GM21717 (cell line): ENCODE results near the gene TVP23C.
A peak's percentile ranks its signal among the peaks of the same experiment; 100 is the strongest.
"Not testable (repeated sequence)": the region's sequence is repeated elsewhere in the genome, so short reads cannot be mapped to it uniquely, and the experiment has no call there.

Experiments
- ATAC-seq: cut with Tn5 transposase; IDR thresholded peaks from one replicate; pipeline ENCODE4 v1.9.1; 2021; ENCODE audit warnings: mild to moderate bottlenecking, moderate library complexity; ENCODE audit not compliant: unreplicated experiment

The TVP23C gene

DNA sequence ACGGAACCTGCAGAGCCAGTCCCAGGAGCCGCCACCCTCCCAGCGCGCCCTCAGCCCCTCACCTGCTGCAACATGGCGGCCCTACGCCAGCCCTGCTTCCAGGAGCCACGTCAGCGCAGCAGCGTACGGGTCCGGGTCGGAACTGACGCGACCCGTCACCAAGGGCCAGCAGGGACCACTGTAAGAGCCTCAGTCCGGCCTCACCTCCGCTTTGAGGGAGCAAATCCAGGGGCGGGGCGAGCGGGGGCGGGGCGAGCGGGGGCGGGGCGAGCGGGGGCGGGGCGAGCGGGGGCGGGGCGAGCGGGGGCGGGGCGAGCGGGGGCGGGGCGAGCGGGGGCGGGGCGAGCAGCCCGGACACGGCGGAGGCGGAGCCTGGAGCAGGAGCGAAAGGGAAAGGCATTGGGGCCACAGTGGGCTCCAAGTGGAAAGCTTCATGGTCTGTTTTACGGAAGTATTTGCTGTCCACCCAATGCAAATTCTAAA, at the start of gene TVP23C:
TVP23C (minus strand) TSS at position 109 of the 483 bp plus-strand sequence; CDS start at position 74, 35 bp downstream.
- ATAC-seq, result peak; percentile 79

DNA sequence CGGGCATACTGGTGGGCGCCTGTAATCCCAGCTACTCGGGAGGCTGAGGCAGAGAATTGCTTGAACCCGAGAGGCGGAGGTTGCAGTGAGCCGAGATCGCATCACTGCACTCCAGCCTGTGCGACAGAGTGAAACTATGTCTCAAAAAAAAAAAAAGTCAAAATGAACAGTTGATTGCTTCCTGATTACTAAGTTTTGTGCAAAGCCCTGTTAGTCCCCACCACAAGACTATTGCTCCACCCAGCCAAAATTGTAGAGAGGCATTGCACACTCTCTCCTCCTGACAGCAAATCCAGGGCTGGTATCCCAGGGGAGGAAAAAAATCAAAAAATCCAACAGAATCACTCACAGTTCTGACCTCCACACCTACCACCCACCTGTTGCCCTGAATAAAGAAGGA, 29.7 kb upstream of the TVP23C start:
- ATAC-seq, result not testable (repeated sequence)

- not testable (repeated sequence) for ATAC-seq
Measured at GRCh38 chr17:15591986-15592385, 28.7 kb upstream of the TVP23C start.

- ATAC-seq, result not testable (repeated sequence)
Measured at GRCh38 chr17:15590844-15591243, 27.6 kb upstream of the TVP23C start.

GRCh38 chr17:15589544-15590536, 26.6 kb upstream of the TVP23C start:
- not testable (repeated sequence) for ATAC-seq

DNA sequence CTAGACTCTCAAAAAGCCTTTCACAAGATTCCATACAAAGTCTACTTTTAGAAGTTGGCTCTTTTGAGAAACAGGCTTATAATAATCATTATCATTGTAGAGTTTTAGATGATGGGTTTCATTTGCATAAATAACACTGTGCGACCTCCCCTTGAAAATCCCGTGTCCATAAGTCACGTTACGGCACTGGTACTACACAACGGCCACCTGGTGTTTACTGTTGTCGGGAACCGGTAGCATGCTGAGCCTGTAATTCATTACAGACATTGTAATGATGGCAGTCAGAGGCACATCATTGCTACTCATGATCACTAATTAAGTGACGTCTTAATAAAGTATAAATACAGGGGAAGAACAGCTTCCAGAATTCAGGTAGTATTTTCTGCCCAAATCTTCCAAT, 24.7 kb upstream of the TVP23C start:
- ATAC-seq, result not testable (repeated sequence)

GRCh38 chr17:15583313-15583712, 20.0 kb upstream of the TVP23C start:
- ATAC-seq, result not testable (repeated sequence)

- not testable (repeated sequence) for ATAC-seq
Measured at GRCh38 chr17:15581462-15581861, 18.2 kb upstream of the TVP23C start.

DNA sequence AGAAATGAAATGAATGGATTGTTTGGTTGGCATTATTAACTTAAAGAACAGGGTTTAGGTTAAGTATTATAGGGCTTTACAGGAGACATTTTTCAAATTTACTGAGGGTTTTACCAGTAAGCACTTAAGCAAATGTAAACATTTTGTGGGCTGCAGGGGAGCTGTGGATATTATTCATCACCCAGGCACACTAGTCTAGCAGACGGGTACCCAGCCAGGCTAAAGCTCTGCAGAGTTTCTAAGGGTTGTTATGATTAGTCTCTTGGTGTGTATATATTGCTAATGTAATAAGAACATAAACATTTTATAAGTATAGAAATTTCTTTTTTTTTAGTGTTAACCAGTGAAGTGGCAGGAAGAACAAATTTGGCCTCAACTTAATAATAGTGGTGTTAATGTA, 13.6 kb upstream of the TVP23C start:
- ATAC-seq, result not testable (repeated sequence)

- not testable (repeated sequence) for ATAC-seq
Measured at GRCh38 chr17:15574660-15575059, 11.4 kb upstream of the TVP23C start.

DNA sequence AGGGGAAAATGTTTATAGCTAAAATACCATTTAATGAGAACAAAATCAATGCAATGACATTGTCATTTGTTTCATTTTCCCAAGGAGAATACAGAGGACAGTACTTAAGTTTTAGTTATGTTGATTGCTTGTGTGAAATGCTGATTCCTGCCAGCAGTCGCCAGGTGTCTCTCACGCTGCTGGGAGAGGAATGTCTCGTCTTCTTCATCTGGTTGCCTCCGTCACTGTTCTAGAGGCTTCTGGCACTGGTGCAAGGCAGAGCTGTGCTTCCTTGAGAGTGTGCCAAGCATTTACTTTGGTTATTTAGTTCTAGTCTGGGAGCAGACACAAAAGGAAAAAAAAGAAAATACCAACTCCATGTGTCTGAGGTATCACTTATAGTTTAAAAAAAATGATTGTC, 10.6 kb upstream of the TVP23C start:
- not testable (repeated sequence) for ATAC-seq

- ATAC-seq, result peak; percentile 35
Measured at GRCh38 chr17:15562613-15563374, 489 bp downstream of the TVP23C start.

DNA sequence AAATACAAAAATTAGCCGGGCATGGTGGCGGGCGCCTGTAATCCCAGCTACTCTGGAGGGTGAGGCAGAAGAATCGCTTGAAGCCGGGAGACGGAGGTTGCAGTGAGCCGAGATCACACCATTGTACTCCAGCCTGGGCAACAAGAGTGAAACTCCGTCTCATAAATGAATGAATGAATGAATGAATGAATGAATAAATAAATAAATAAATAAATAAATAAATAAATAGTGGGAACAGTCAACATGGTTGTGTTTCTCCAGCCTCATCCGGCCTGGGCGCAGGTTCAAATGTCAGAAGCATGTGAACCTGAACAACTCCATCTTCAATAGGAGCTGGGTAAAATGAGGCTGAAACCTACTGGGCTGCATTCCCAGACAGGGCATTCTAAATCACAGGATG, 1.8 kb downstream of the TVP23C start:
- not testable (repeated sequence) for ATAC-seq

DNA sequence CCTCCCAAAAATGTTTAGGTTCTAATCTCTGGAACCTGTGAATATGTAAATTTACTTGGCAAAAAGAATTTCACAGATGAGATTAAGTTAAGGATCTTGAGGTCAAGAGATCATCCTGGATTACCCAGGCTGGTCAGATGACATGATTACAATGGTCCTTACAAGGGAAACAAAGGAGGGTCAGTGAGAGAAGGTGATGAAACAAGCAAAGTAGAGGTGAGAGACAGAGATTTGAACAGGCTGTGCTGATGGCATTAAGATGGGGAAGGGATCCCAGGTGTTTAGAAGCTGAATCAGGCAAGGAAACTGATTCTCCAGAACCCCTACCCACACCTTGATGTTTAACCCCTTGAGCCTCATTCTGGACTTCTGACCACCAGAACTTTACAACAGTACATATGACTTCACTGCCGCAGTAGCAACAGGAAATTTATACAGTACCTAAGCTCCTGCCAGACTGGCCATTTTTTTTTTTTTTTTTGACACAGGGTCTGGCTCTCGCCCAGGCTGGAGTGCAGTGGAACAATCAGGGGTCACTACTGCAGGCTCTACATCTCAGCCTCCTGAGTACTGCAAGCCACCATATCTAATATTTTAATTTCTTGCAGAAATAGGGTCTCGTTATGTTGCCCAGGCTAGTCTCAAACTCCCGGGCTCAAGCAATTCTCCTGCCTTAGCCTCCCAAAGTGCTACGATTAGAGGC, 4.7 kb downstream of the TVP23C start:
- ATAC-seq, result not testable (repeated sequence)

GRCh38 chr17:15557334-15557832, 5.9 kb downstream of the TVP23C start:
- ATAC-seq, result not testable (repeated sequence)

GRCh38 chr17:15552932-15553331, 10.4 kb downstream of the TVP23C start:
- not testable (repeated sequence) for ATAC-seq

DNA sequence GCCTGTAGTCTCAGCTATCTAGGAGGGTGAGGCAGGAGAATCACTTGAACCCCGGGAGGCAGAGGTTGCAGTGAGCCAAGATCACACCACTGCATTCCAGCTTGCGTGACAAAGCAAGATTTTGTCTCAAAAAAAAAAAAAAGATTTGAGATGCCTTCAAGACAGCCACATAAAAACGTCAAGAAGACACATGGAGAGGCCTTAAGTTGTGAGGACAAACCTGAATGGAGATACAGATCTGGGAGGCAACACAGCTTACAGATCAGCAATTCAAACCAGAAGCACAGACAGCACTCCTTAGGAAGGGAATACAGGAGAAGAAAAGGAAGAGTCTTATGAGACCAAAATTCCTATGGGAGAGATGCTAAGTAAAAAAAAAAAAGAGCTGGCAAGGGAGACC, 13.7 kb downstream of the TVP23C start:
- ATAC-seq, result not testable (repeated sequence)

DNA sequence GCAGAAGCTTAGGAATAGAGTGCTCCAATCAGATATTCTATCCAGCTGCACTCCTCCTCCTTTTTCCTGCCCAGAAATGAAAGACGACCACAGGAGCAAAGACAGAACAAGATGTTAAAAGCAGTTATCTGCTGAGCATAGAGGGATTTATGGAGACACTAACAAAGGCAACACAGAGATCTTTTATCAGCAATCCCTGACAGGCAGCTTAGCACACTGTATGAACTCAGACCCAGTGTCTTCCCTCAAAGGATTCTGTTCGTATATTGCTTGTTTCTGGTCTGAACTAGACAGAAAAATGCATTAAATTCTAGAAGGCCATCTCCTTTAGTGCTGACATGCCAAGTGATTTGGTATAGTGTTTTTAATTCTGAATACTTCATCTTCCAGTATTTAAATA, 16.7 kb downstream of the TVP23C start:
- ATAC-seq, result not testable (repeated sequence)

DNA sequence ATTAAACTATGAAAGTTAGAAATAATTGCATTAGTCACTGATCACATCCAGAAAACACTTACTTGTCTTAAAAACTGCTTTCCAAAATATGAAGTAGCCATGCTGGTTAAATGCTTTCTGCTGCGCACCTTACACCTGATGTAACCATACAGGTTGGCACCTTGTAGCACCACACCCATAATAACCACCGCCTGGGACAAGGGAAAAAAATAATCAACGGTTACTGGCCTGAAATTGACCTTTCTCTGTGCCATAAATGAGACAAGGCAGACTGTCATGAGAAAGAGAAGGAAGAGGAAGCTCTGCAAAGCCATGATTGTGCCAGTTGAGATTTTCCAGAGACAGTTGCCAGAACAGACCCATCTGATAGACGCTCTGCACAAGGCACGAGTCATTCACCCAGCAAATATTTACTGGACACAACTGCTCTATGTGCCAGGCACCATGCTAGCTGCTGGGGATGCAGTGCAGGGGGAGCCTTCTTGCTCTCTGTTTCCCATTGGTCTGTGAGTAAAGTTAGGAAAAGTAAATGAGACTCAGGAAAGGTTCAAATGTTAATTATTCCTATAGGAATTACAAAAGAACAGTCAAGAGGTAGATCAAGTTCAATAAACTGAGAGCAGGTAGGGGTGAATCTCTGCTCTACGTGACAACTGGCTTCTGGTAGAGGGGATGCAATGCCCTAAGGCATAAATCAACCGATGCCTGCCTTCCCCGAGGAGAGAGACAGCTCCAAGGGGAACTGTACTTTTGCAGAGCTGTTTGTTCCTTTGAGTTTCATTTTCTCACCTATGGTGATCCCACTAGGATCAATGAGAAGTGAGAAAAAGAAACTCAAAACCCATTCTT, 22.7 kb downstream of the TVP23C start:
- not testable (repeated sequence) for ATAC-seq
